ENCODE data around the gene REV3L. TPM values are rescaled to one million over a fixed set of nuclear protein-coding genes. Genes with fewer than 3 reads are reported as not detected.

Gene REV3L
- polyA plus RNA-seq, 1 experiment = 19.1 TPM

- no peak for DNase-seq (ENCODE audit: low read depth)
- Histone ChIP-seq H3K36me3 (ENCODE audit: control insufficient read depth, insufficient read depth, low read length) (peaks cover 8% of the 10 kb centered on the region), H3K27me3 (ENCODE audit: control insufficient read depth, insufficient read depth, low read length) (no peaks in the 10 kb centered on the region), H3K4me3 (ENCODE audit: low read depth, low read length) (no peak overlapping the region)
- ChIA-PET CTCF (interaction anchor here (1.2 kb wide), 1 partner anchor 14 kb away, joined by 3 read pairs; no protein-coding TSS in a partner anchor), POLR2A (no interaction called here)
- no peak for TF ChIP-seq CTCF (IDR thresholded peaks at IDR 0.05; ENCODE audit: insufficient read depth, low read depth, low read length)
These were observed 128.1 kb downstream of the REV3L start for GRCh38 chr6:111354758-111355555.

GRCh38 chr6:111353912-111354462 is 129.0 kb downstream of the REV3L start:
- DNase-seq (ENCODE audit: low read depth) = no peak
- no peak overlapping the region for H3K4me3 ChIP-seq (ENCODE audit: low read depth, low read length)
- peaks cover 10% of the 10 kb centered on the region for H3K36me3 ChIP-seq (ENCODE audit: control insufficient read depth, insufficient read depth, low read length)
- TF ChIP-seq CTCF (IDR thresholded peaks at IDR 0.05; ENCODE audit: insufficient read depth, low read depth, low read length) = no peak
- H3K27me3 ChIP-seq (ENCODE audit: control insufficient read depth, insufficient read depth, low read length) = no peaks in the 10 kb centered on the region
- CTCF ChIA-PET = interaction anchor here (1.2 kb wide), 1 partner anchor 13 kb away, joined by 3 read pairs; no protein-coding TSS in a partner anchor
- POLR2A ChIA-PET = no interaction called here

- H3K4me3 ChIP-seq (ENCODE audit: low read depth, low read length) = no peak overlapping the region
- ChIA-PET CTCF (interaction anchor here (1.5 kb wide), 1 partner anchor 131 kb away, joined by 3 read pairs; no protein-coding TSS in a partner anchor), POLR2A (no interaction called here)
- no peaks in the 10 kb centered on the region for H3K27me3 ChIP-seq (ENCODE audit: control insufficient read depth, insufficient read depth, low read length)
- H3K36me3 ChIP-seq (ENCODE audit: control insufficient read depth, insufficient read depth, low read length) = peaks cover 14% of the 10 kb centered on the region
- TF ChIP-seq CTCF (IDR thresholded peaks at IDR 0.05; ENCODE audit: insufficient read depth, low read depth, low read length) = no peak
- DNase-seq (ENCODE audit: low read depth) = no peak
These were observed 135.4 kb downstream of the REV3L start for GRCh38 chr6:111347589-111347988.

- peaks cover 10% of the 10 kb centered on the region for H3K36me3 ChIP-seq (ENCODE audit: control insufficient read depth, insufficient read depth, low read length)
- no peak overlapping the region for H3K4me3 ChIP-seq (ENCODE audit: low read depth, low read length)
- no peaks in the 10 kb centered on the region for H3K27me3 ChIP-seq (ENCODE audit: control insufficient read depth, insufficient read depth, low read length)
- TF ChIP-seq CTCF (IDR thresholded peaks at IDR 0.05; ENCODE audit: insufficient read depth, low read depth, low read length) = no peak
- POLR2A ChIA-PET = no interaction called here
- DNase-seq (ENCODE audit: low read depth) = no peak
- CTCF ChIA-PET = no interaction called here
These were observed 140.1 kb downstream of the REV3L start for GRCh38 chr6:111342913-111343312.

- Histone ChIP-seq H3K36me3 (ENCODE audit: control insufficient read depth, insufficient read depth, low read length) (peaks cover 5% of the 10 kb centered on the region), H3K4me3 (ENCODE audit: low read depth, low read length) (no peak overlapping the region), H3K27me3 (ENCODE audit: control insufficient read depth, insufficient read depth, low read length) (no peaks in the 10 kb centered on the region)
- TF ChIP-seq CTCF (IDR thresholded peaks at IDR 0.05; ENCODE audit: insufficient read depth, low read depth, low read length) = no peak
- ChIA-PET CTCF (no interaction called here), POLR2A (no interaction called here)
- DNase-seq (ENCODE audit: low read depth) = no peak
These were observed 143.7 kb downstream of the REV3L start for GRCh38 chr6:111339294-111339693.

Data from BJ (cell line).